SK-N-SH (cell line): ENCODE measurements around the gene SUPT4H1. TPM values are rescaled to one million over a fixed set of nuclear protein-coding genes. Genes with fewer than 3 reads are reported as not detected.

Experiments used
- CTCF ChIA-PET: fragments of 300-600, 350-600 bp; formaldehyde crosslinking; extraction: SDS; loops from one replicate; lab custom pipeline; 2021; lab: Yijun Ruan, JAX
- POLR2A ChIA-PET: fragments of 350-600 bp; sonication (Branson Sonifier 250); formaldehyde crosslinking; extraction: SDS; loops from one replicate; lab custom pipeline; 2020; ENCODE audit warnings: antibody characterized with exemption, inconsistent platforms; lab: Yijun Ruan, JAX
- DNase-seq: peaks from one replicate; pipeline ENCODE4 v3.0.0; 2012
- H2AFZ ChIP-seq: fragments of 200-600 bp; sonication (generic); 2 replicates; pipeline ENCODE4 v1.8.1; 2016; ENCODE audit warnings: antibody characterized with exemption, mild to moderate bottlenecking, low read depth
- H3F3A ChIP-seq: fragments of 200-600 bp; sonication (generic); replicated peaks from 2 replicates; pipeline ENCODE3; 2016; ENCODE audit warnings: antibody characterized with exemption, mild to moderate bottlenecking; ENCODE audit not compliant: insufficient read depth
- H3K27ac ChIP-seq, 2 experiments: fragments of 200-500 bp in 1 of 2; fragments of 200-600 bp in 1 of 2; sonication (Bioruptor generic) in 1 of 2; sonication (generic), shearing (Covaris generic) in 1 of 2; 2 replicates each; pipeline versions ENCODE4 v1.5.1 to v1.6.1; 2014 to 2016; ENCODE audit warnings: low read depth in 2 of 2, inconsistent platforms in 1 of 2, low read length in 1 of 2, mild to moderate bottlenecking in 1 of 2, mixed read lengths in 1 of 2
- H3K27me3 ChIP-seq: fragments of 200-600 bp; sonication (generic), shearing (Covaris generic); 2 replicates; pipeline ENCODE4 v1.6.1; 2016; ENCODE audit warnings: mixed run types; ENCODE audit not compliant: insufficient read depth
- H3K36me3 ChIP-seq, 2 experiments: fragments of 200-500 bp in 1 of 2; fragments of 200-600 bp in 1 of 2; sonication (Bioruptor generic) in 1 of 2; sonication (generic) in 1 of 2; replicated peaks in 1 of 2; 2 replicates each; pipeline versions ENCODE3 to v1.5.1; 2014 to 2016; ENCODE audit warnings: low read length in 1 of 2, mild to moderate bottlenecking in 1 of 2; ENCODE audit not compliant: insufficient read depth in 2 of 2, control insufficient read depth in 1 of 2
- H3K4me1 ChIP-seq, 2 experiments: fragments of 200-500 bp in 1 of 2; fragments of 200-600 bp in 1 of 2; sonication (Bioruptor generic) in 1 of 2; sonication (generic), shearing (Covaris generic) in 1 of 2; 2 replicates each; pipeline versions ENCODE4 v1.5.1 to v1.6.1; 2014 to 2016; ENCODE audit warnings: low read depth in 1 of 2, low read length in 1 of 2, mixed run types in 1 of 2; ENCODE audit not compliant: insufficient read depth in 2 of 2, control insufficient read depth in 1 of 2
- H3K4me2 ChIP-seq: fragments of 200-600 bp; sonication (generic), shearing (Covaris generic); 2 replicates; pipeline ENCODE4 v1.6.1; 2017; ENCODE audit warnings: mixed run types
- H3K4me3 ChIP-seq, 2 experiments: fragments of 200-500 bp in 1 of 2; fragments of 200-600 bp in 1 of 2; sonication (Bioruptor generic) in 1 of 2; sonication (generic), shearing (Covaris generic) in 1 of 2; 2 replicates each; pipeline versions ENCODE4 v1.5.1 to v1.8.1; 2014 to 2016; ENCODE audit warnings: low read depth in 2 of 2, inconsistent platforms in 1 of 2, low read length in 1 of 2, mild to moderate bottlenecking in 1 of 2, mixed read lengths in 1 of 2, moderate library complexity in 1 of 2
- H3K79me2 ChIP-seq: fragments of 200-600 bp; sonication (generic); 2 replicates; pipeline ENCODE4 v1.8.1; 2017; ENCODE audit warnings: mild to moderate bottlenecking; ENCODE audit not compliant: insufficient read depth
- H3K9ac ChIP-seq: fragments of 200-600 bp; sonication (generic); 2 replicates; pipeline ENCODE4 v1.6.1; 2017; ENCODE audit warnings: mixed run types
- H3K9me2 ChIP-seq: fragments of 200-600 bp; sonication (generic); 2 replicates; pipeline ENCODE4 v1.6.1; 2017; ENCODE audit warnings: mixed run types
- H3K9me3 ChIP-seq: fragments of 200-600 bp; sonication (generic); 2 replicates; pipeline ENCODE4 v1.6.1; 2017; ENCODE audit warnings: mixed run types, mild to moderate bottlenecking, moderate library complexity
- H4K20me1 ChIP-seq: fragments of 200-600 bp; sonication (generic); 2 replicates; pipeline ENCODE4 v1.6.1; 2017; ENCODE audit warnings: mild to moderate bottlenecking, mixed run types; ENCODE audit not compliant: insufficient read depth
- CHD2 ChIP-seq: fragments of 150-350 bp; IDR thresholded peaks from 2 replicates; pipeline ENCODE4 v1.6.1; 2018; ENCODE audit warnings: low read length; ENCODE audit not compliant: partially characterized antibody
- CTCF ChIP-seq: fragments of 200-600 bp; sonication (generic); IDR thresholded peaks from 2 replicates; pipeline ENCODE4 v1.6.1; 2017; ENCODE audit warnings: antibody characterized with exemption, mild to moderate bottlenecking, moderate library complexity
- FOSL2 ChIP-seq: IDR thresholded peaks from 2 replicates; pipeline ENCODE4 v1.4.0; 2012; ENCODE audit warnings: low read depth, mild to moderate bottlenecking, moderate library complexity, borderline replicate concordance
- FOXJ3 ChIP-seq: sonication (generic); formaldehyde crosslinking; IDR thresholded peaks from 2 replicates; pipeline ENCODE4 v1.5.1; 2020; ENCODE audit warnings: mild to moderate bottlenecking, missing genetic modification reagents
- FOXM1 ChIP-seq: IDR thresholded peaks from 2 replicates; pipeline ENCODE4 v1.4.0; 2012; ENCODE audit warnings: low read depth, mild to moderate bottlenecking
- GABPA ChIP-seq: IDR thresholded peaks from 2 replicates; pipeline ENCODE4 v1.4.0; 2012; ENCODE audit warnings: low read depth, mild to moderate bottlenecking
- GATA2 ChIP-seq: sonication (generic); formaldehyde crosslinking; IDR thresholded peaks from 2 replicates; pipeline ENCODE4 v1.5.0; 2020; ENCODE audit warnings: mild to moderate bottlenecking, missing genetic modification reagents
- MEF2A ChIP-seq: IDR thresholded peaks from 2 replicates; pipeline ENCODE4 v1.4.0; 2012; ENCODE audit warnings: low read depth, borderline replicate concordance
- NRF1 ChIP-seq: IDR thresholded peaks from 2 replicates; pipeline ENCODE4 v1.6.1; 2012; ENCODE audit warnings: low read depth, mild to moderate bottlenecking, low read length
- POLR2AphosphoS5 ChIP-seq: IDR thresholded peaks from 2 replicates; pipeline ENCODE4 v1.6.1; 2012; ENCODE audit warnings: low read depth, low read length
- RAD21 ChIP-seq: IDR thresholded peaks from 2 replicates; pipeline ENCODE4 v1.6.1; 2012; ENCODE audit warnings: mild to moderate bottlenecking, low read length
- SMC3 ChIP-seq: IDR thresholded peaks from 2 replicates; pipeline ENCODE4 v1.6.1; 2012; ENCODE audit warnings: low read depth, low read length, improper control_type of control experiment
- TAF1 ChIP-seq: IDR thresholded peaks from 2 replicates; pipeline ENCODE4 v1.6.1; 2012; ENCODE audit warnings: low read depth, mild to moderate bottlenecking, low read length, moderate library complexity, borderline replicate concordance
- TEAD4 ChIP-seq: IDR thresholded peaks from 2 replicates; pipeline ENCODE4 v1.4.0; 2012; ENCODE audit warnings: mild to moderate bottlenecking, borderline replicate concordance; ENCODE audit not compliant: insufficient read depth
- USF2 ChIP-seq: fragments of 150-350 bp; IDR thresholded peaks from 2 replicates; pipeline ENCODE4 v1.6.1; 2017; ENCODE audit warnings: antibody characterized with exemption, low read length, low read depth, borderline replicate concordance
- WGBS: methylation state at CpG from one replicate; pipeline ENCODE4 v1.1.6; 2017; ENCODE audit warnings: low lambda C conversion rate; 5-methylcytosine and 5-hydroxymethylcytosine counted together
- polyA plus RNA-seq, 3 experiments: library from polyadenylated mRNA; depleted of rRNA; stranded (reverse); fragments of >200 nt; gene quantifications; 2 replicates each; pipeline ENCODE4 v1.2.3, GENCODE V29; 2012
- TF ChIP-seq, protein P1 (sequence below): IDR thresholded peaks from 2 replicates; pipeline ENCODE4; 2012
- TF ChIP-seq, protein P2 (sequence below): IDR thresholded peaks from 2 replicates; pipeline ENCODE4 v1.4.0; 2012; ENCODE audit warnings: low read depth
- TF ChIP-seq, protein P3 (sequence below): IDR thresholded peaks from 2 replicates; pipeline ENCODE4 v1.6.1; 2012; ENCODE audit warnings: mild to moderate bottlenecking, low read depth, low read length, moderate library complexity

Gene SUPT4H1
- polyA plus RNA-seq, 1 of the 3 experiments (the other 2 are of a cell fraction): 165 TPM

DNA sequence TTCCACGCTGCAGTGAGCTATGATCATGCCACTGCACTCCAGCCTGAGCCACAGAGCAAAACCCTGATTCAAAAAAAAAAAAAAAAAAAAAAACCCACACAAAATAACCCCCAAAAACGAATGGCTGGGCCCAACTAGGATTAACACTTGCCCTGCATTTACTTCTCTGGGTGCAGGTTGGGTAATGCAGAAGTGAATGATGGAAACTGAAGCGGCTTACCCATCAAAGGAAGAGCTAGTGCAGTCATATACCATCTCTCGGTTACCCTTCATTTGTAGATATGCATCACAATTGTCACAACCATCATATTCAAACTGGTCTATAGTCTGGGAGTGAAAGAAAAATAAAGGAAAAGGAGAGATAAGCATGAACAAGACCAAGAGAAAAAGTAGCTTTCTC lies 819 bp downstream of the SUPT4H1 start:
- peak overlapping the region; percentile 86 for H3K9ac ChIP-seq
- ChIA-PET CTCF (interaction anchor here (0.6 to 5.3 kb wide), 8 partner anchors 10 to 490 kb away, joined by 3 to 27 read pairs (median 6); partner anchors contain the start of gene RNF43), POLR2A (interaction anchor here (1.5 to 4.4 kb wide), 7 partner anchors 8 to 27 kb away, joined by 5 to 57 read pairs (median 18); no protein-coding TSS in a partner anchor)
- H3K4me1 ChIP-seq: peaks cover 0 to 10% of the 10 kb centered on the region in 2 experiments; a peak in 2 of 4 replicates
- DNase-seq: no peak
- peak overlapping the region; percentile 74 to 99 for H3K4me3 ChIP-seq
- 42% methylated on average over 4 of the region's 4 CpGs for WGBS
- peaks cover 5% of the 10 kb centered on the region for H3F3A ChIP-seq
- no peak overlapping the region for H3K27ac ChIP-seq
- no peaks in the 10 kb centered on the region for H3K27me3 ChIP-seq
- peaks cover 16% of the 10 kb centered on the region for H3K79me2 ChIP-seq
- TF ChIP-seq MEF2A: no peak
- no peak for TF ChIP-seq FOSL2
- TF ChIP-seq RAD21: no peak
- TF ChIP-seq, protein P1, sequence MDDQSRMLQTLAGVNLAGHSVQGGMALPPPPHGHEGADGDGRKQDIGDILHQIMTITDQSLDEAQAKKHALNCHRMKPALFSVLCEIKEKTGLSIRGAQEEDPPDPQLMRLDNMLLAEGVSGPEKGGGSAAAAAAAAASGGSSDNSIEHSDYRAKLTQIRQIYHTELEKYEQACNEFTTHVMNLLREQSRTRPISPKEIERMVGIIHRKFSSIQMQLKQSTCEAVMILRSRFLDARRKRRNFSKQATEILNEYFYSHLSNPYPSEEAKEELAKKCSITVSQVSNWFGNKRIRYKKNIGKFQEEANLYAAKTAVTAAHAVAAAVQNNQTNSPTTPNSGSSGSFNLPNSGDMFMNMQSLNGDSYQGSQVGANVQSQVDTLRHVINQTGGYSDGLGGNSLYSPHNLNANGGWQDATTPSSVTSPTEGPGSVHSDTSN: no peak
- H3K36me3 ChIP-seq: peaks cover 37 to 48% of the 10 kb centered on the region in 2 experiments
- peak overlapping the region; percentile 98 for H3K4me2 ChIP-seq
- H3K9me3 ChIP-seq: no peaks in the 10 kb centered on the region
- H2AFZ ChIP-seq: no peak overlapping the region
- H3K9me2 ChIP-seq: no peaks in the 10 kb centered on the region
- H4K20me1 ChIP-seq: no peaks in the 10 kb centered on the region

DNA sequence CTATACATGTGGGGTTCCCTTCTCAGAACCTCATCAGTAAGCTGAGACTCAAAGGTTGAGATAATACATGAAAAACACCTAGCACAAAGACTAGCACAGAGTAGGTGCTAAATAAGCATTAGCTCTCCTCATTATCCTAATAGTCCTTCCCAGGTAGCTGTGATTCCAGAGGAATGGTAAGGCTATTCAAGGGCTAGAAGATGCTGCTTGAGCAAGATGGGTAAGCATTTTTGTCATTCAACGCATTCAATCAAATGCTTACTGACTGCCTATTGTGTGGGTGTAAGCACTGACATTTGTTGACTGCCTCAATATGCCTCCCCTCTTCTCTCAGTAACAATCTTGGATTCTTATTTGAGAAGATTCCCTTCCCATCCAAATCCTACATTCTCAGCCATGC lies 4.0 kb downstream of the SUPT4H1 start:
- Histone ChIP-seq H3K79me2 (peaks cover 16% of the 10 kb centered on the region), H3K9me2 (no peaks in the 10 kb centered on the region), H3K4me3 (no peak overlapping the region), H3K4me2 (no peak overlapping the region), H3K27ac (no peak overlapping the region), H3K9ac (no peak overlapping the region), H3K27me3 (no peaks in the 10 kb centered on the region), H3F3A (peaks cover 11% of the 10 kb centered on the region), H3K36me3 (peaks cover 59 to 62% of the 10 kb centered on the region in 2 experiments), H2AFZ (no peak overlapping the region), H3K9me3 (no peaks in the 10 kb centered on the region), H4K20me1 (no peaks in the 10 kb centered on the region), H3K4me1 (peaks cover 0 to 8% of the 10 kb centered on the region in 2 experiments; a peak in 2 of 4 replicates)
- WGBS: 84% methylated on average over 1 of the region's 1 CpG
- ChIA-PET CTCF (interaction anchor here (0.8 to 1.6 kb wide), 4 partner anchors 30 to 98 kb away, joined by 3 to 6 read pairs (median 4); no protein-coding TSS in a partner anchor), POLR2A (no interaction called here)
- no peak for DNase-seq
- TF ChIP-seq TEAD4 (no peak), TAF1 (no peak), FOXJ3 (CRISPR knock-in tag) (no peak), USF2 (no peak), CTCF (no peak), FOXM1 (no peak), NRF1 (no peak), MEF2A (no peak), POLR2AphosphoS5 (no peak), GATA2 (CRISPR knock-in tag) (no peak), FOSL2 (no peak), SMC3 (no peak), CHD2 (no peak), GABPA (no peak)
- TF ChIP-seq, protein P2, sequence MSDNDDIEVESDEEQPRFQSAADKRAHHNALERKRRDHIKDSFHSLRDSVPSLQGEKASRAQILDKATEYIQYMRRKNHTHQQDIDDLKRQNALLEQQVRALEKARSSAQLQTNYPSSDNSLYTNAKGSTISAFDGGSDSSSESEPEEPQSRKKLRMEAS: no peak
- TF ChIP-seq, protein P1: no peak
- TF ChIP-seq, protein P3, sequence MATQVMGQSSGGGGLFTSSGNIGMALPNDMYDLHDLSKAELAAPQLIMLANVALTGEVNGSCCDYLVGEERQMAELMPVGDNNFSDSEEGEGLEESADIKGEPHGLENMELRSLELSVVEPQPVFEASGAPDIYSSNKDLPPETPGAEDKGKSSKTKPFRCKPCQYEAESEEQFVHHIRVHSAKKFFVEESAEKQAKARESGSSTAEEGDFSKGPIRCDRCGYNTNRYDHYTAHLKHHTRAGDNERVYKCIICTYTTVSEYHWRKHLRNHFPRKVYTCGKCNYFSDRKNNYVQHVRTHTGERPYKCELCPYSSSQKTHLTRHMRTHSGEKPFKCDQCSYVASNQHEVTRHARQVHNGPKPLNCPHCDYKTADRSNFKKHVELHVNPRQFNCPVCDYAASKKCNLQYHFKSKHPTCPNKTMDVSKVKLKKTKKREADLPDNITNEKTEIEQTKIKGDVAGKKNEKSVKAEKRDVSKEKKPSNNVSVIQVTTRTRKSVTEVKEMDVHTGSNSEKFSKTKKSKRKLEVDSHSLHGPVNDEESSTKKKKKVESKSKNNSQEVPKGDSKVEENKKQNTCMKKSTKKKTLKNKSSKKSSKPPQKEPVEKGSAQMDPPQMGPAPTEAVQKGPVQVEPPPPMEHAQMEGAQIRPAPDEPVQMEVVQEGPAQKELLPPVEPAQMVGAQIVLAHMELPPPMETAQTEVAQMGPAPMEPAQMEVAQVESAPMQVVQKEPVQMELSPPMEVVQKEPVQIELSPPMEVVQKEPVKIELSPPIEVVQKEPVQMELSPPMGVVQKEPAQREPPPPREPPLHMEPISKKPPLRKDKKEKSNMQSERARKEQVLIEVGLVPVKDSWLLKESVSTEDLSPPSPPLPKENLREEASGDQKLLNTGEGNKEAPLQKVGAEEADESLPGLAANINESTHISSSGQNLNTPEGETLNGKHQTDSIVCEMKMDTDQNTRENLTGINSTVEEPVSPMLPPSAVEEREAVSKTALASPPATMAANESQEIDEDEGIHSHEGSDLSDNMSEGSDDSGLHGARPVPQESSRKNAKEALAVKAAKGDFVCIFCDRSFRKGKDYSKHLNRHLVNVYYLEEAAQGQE: no peak
